Tibial nerve (tissue), 4 donors: ENCODE measurements around the gene EDEM2. TPM values are rescaled to one million over a fixed set of nuclear protein-coding genes. Genes with fewer than 3 reads are reported as not detected.
"Not testable (repeated sequence)": the region's sequence is repeated elsewhere in the genome, so short reads cannot be mapped to it uniquely, and the experiment has no call there.

Source experiments
- DNase-seq, 2 donors: peaks; one replicate each; pipeline ENCODE4 v3.0.0-alpha.2; 2019; ENCODE audit warnings: low spot score in 2 of 2
- H3K27ac ChIP-seq, 4 donors: fragments of 200-600 bp; sonication (generic) in 3 of 4; one replicate each; pipeline ENCODE4 v1.5.1; 2017 to 2019; ENCODE audit warnings: mild to moderate bottlenecking in 1 of 4
- H3K27me3 ChIP-seq, 2 donors: fragments of 200-600 bp; sonication (generic) in 1 of 2; one replicate each; pipeline versions ENCODE4 v1.5.1 to v1.6.0; 2017 to 2019
- H3K36me3 ChIP-seq, 3 donors: fragments of 200-600 bp; sonication (generic); one replicate each; pipeline ENCODE4 v1.5.1; 2018 to 2019
- H3K4me1 ChIP-seq, 4 donors: fragments of 200-600 bp; sonication (generic) in 3 of 4; one replicate each; pipeline ENCODE4 v1.5.1; 2017 to 2019
- H3K4me3 ChIP-seq, 4 donors: fragments of 200-600 bp; sonication (generic) in 3 of 4; one replicate each; pipeline ENCODE4 v1.5.1; 2017 to 2019; ENCODE audit warnings: mild to moderate bottlenecking in 1 of 4, moderate library complexity in 1 of 4
- H3K9me3 ChIP-seq, 4 donors: fragments of 200-600 bp; sonication (generic) in 3 of 4; one replicate each; pipeline ENCODE4 v1.5.1; 2017 to 2019
- CTCF ChIP-seq, 5 experiments: fragments of 200-600 bp in 3 of 5; fragments of 450-650 bp in 2 of 5; sonication (generic) in 3 of 5; IDR thresholded peaks; one replicate each; pipeline ENCODE4 v1.5.1; 2016 to 2019; ENCODE audit warnings: antibody characterized with exemption in 5 of 5, mild to moderate bottlenecking in 3 of 5, moderate library complexity in 2 of 5
- EP300 ChIP-seq, 2 donors: sonication (generic); formaldehyde crosslinking; IDR thresholded peaks; one replicate each; pipeline ENCODE4 v1.6.1; 2017; ENCODE audit warnings: antibody characterized with exemption in 2 of 2, mild to moderate bottlenecking in 1 of 2
- POLR2A ChIP-seq, 2 donors: fragments of 450-650 bp; IDR thresholded peaks; one replicate each; pipeline ENCODE4 v1.6.1; 2017; ENCODE audit warnings: antibody characterized with exemption in 2 of 2, mild to moderate bottlenecking in 2 of 2, moderate library complexity in 2 of 2
- WGBS, 2 donors: methylation state at CpG; one replicate each; pipeline ENCODE4 v1.1.5; 2018; 5-methylcytosine and 5-hydroxymethylcytosine counted together
- total RNA-seq, 4 donors: library from RNA; depleted of rRNA; stranded (reverse); fragments of >200 nt; gene quantifications; one replicate each; pipeline ENCODE4 v1.1.0, GENCODE V29; 2016

EDEM2 gene
- total RNA-seq, 4 donors from 2014 or later, result 19.6 to 29.7 (median 25.2) TPM

DNA sequence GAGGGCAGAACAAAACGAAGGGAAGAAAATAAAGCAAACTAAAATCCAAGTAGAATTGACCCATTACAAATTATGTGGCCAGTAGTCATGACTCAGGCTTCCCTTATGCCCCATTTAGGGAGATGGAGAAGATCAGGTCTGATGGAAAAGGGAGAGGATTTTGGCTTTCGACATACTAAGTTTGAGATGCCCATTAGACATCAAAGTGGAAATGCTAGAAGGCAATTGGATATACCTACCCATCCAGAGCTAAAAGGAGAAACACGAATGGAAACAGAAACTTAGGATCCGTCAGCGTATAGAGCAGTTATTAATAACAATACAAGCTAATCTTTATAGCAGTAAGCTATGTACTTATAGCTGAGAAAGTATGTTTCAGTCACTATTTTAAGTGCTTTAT, 59.3 kb downstream of the EDEM2 start:
- Histone ChIP-seq H3K4me1 (peaks cover 0 to 52% (median 13%) of the 10 kb centered on the region in 4 donors), H3K27me3 (no peaks in the 10 kb centered on the region), H3K9me3 (no peaks in the 10 kb centered on the region), H3K4me3 (no peak overlapping the region), H3K27ac (peak overlapping the region in 1 of 4 donors; percentile 16), H3K36me3 (peaks cover 0 to 13% (median 0%) of the 10 kb centered on the region in 3 donors)
- WGBS, 2 donors, result 69% methylated on average over 5 of the region's 5 CpGs
- no peak for DNase-seq
- no peak for TF ChIP-seq POLR2A (IDR thresholded peaks at IDR 0.05)
- no peak for TF ChIP-seq EP300 (IDR thresholded peaks at IDR 0.05)
- TF ChIP-seq CTCF (IDR thresholded peaks at IDR 0.05), result no peak

GRCh38 chr20:35087355-35087754, 59.8 kb downstream of the EDEM2 start:
- 77 to 81% methylated on average over 5 of the region's 5 CpGs for WGBS, 2 donors
- TF ChIP-seq POLR2A (IDR thresholded peaks at IDR 0.05) (no peak), CTCF (IDR thresholded peaks at IDR 0.05) (no peak), EP300 (IDR thresholded peaks at IDR 0.05) (no peak)
- Histone ChIP-seq H3K4me1 (peaks cover 0 to 57% (median 13%) of the 10 kb centered on the region in 4 donors), H3K4me3 (no peak overlapping the region), H3K27me3 (no peaks in the 10 kb centered on the region), H3K9me3 (no peaks in the 10 kb centered on the region), H3K27ac (no peak overlapping the region), H3K36me3 (peaks cover 0 to 13% (median 0%) of the 10 kb centered on the region in 3 donors)
- no peak for DNase-seq

DNA sequence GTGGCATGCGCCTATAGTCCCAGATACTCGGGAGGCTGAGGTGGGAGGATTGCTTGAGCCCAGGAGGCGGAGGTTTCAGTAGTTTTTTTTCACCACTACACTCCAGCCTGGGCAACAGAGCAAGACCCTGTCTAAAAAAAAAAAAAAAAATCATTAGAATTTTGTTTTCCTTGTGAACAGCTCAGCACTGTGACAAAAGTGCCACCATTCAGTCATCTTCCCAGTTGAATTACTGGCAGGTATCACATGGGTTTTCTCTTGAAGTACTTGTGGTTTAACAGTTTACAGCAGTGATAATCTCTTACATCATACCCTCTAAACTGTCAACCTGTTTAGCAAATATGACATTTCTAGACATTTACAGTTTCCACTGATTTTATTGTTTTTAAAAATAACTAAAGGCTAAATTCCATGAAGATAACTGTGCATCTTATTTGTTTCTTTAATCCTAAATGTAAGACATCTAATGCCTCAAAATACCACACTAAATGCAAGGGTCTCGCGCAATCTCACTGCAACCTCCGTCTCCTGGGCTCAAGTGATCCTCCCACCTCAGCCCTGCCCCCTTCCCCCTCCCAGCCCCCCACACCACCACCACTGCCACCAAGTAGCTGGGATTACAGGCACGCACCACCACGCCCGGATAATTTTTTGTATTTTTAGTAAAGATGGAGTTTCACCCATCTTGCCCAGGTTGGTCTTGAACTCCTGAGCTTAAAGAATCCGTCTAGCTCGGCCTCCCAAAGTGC, 61.5 kb downstream of the EDEM2 start:
- no peak overlapping the region for H3K27ac ChIP-seq
- 93 to 96% methylated on average over 11 of the region's 11 CpGs for WGBS, 2 donors
- no peaks in the 10 kb centered on the region for H3K27me3 ChIP-seq
- H3K4me1 ChIP-seq, result peaks cover 0 to 60% (median 2%) of the 10 kb centered on the region in 4 donors
- DNase-seq, result no peak
- H3K4me3 ChIP-seq, result no peak overlapping the region
- no peaks in the 10 kb centered on the region for H3K9me3 ChIP-seq
- H3K36me3 ChIP-seq, result peaks cover 0 to 13% (median 0%) of the 10 kb centered on the region in 3 donors
- TF ChIP-seq EP300 (IDR thresholded peaks at IDR 0.05), result no peak
- TF ChIP-seq POLR2A (IDR thresholded peaks at IDR 0.05), result no peak
- TF ChIP-seq CTCF (IDR thresholded peaks at IDR 0.05), result no peak

DNA sequence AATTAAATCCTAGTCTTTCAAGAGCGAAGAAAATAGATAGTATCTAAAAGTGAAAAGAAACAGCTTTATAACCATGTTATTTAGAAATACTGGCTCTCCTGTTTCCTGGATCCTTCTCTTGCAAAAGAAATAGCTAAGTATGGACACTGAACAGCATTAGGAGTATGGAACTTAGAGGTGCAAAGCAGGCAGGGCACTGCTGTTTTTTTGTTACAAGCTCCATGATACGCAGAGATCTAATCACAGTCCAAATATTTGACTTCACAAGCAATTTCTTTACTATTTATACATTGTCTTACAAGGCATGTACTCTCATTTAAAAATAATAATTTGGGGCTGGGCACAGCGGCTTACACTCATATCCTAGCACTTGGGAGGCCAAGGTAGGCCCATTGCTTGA, 62.1 kb downstream of the EDEM2 start:
- no peak for DNase-seq

DNA sequence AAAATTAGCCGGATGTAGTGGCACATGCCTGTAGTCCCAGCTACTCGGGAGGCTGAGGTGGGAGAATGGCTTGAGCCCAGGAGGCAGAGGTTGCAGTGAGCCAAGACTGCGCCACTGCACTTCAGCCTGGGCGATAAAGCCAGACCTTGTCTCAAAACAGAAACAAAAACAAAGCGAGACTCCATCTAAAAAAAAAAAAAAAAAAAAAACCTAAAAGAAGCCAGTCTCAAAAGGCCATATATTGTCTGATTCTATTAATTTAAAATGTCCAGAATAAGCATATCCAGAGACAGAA, 66.8 kb downstream of the EDEM2 start:
- H3K4me3 ChIP-seq, result not testable (repeated sequence)

More for the DNA sequence above, 62.1 kb downstream of the EDEM2 start:
- peaks cover 0 to 13% (median 0%) of the 10 kb centered on the region in 3 donors for H3K36me3 ChIP-seq
- no peak overlapping the region for H3K4me3 ChIP-seq
- H3K9me3 ChIP-seq, result no peaks in the 10 kb centered on the region
- no peak overlapping the region for H3K27ac ChIP-seq
- WGBS, 2 donors, result 89 to 91% methylated on average over 3 of the region's 3 CpGs
- peaks cover 0 to 59% (median 2%) of the 10 kb centered on the region in 4 donors for H3K4me1 ChIP-seq
- H3K27me3 ChIP-seq, result no peaks in the 10 kb centered on the region
- TF ChIP-seq CTCF (IDR thresholded peaks at IDR 0.05), result no peak
- no peak for TF ChIP-seq EP300 (IDR thresholded peaks at IDR 0.05)
- TF ChIP-seq POLR2A (IDR thresholded peaks at IDR 0.05), result no peak

More for the DNA sequence above, 66.8 kb downstream of the EDEM2 start:
- H3K36me3 ChIP-seq, result peaks cover 0 to 23% (median 14%) of the 10 kb centered on the region in 3 donors
- DNase-seq, H3K27ac ChIP-seq, H3K9me3 ChIP-seq, H3K27me3 ChIP-seq: not testable (repeated sequence)
- WGBS, 2 donors, result 52 to 63% methylated on average over 5 of the region's 5 CpGs
- H3K4me1 ChIP-seq, result peaks cover 0 to 40% (median 2%) of the 10 kb centered on the region in 4 donors
